Measurements from ENCODE around the gene GALNT2. TPM values are rescaled to one million over a fixed set of nuclear protein-coding genes. Genes with fewer than 3 reads are reported as not detected.
A peak's percentile ranks its signal among the peaks of the same experiment; 100 is the strongest.

Gene GALNT2
- total and polyA plus RNA-seq, 9 of the 15 experiments (the other 6 are each of a cell fraction or from before 2014, with no cell fraction given): 1.6 to 106 (median 51.9) TPM

DNA sequence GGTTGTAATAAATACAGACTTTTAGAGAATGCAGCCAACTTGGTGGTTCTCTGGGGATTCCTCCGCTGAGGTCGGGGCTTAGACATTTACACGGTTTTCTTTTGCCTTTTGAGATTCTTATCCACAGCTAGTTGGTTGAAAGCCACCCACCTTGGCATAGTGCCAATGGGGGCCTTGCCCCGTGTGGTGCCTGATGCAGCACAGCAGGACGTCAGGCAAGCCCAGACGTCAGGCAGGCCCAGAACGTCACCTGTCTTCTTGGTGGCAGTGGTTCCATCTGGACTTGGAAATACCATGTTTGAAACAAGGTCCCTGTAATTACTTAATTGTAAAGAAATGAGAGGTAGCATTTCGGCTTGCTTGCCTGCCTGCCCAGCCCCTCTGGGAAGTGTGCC is 78.5 kb downstream of the GALNT2 start:
- Histone ChIP-seq H3K4me2 (ENCODE audit: insufficient read depth, low read length) (peak overlapping the region; percentile 74), H3K27ac (ENCODE audit: extremely low read depth, low read depth, low read length) (peak overlapping the region; percentile 79), H3K4me1 (replicated peaks in 1 of 2; ENCODE audit: control insufficient read depth in 2 of 2, insufficient read depth in 2 of 2, low read length in 2 of 2) (peaks cover 84 to 93% of the 10 kb centered on the region in 2 experiments), H2AFZ (ENCODE audit: low read depth, low read length) (0 out of 2 replicates have a peak overlapping the region, but pooled peaks have one; percentile 36), H3K36me3 (ENCODE audit: control insufficient read depth, insufficient read depth, low read length) (peaks cover 3% of the 10 kb centered on the region; the same call in 1 of the 3 replicates), H4K20me1 (replicated peaks; ENCODE audit: control insufficient read depth, insufficient read depth, low read length) (no peaks in the 10 kb centered on the region; the same call in 1 of the 2 replicates), H3K79me2 (ENCODE audit: control insufficient read depth, insufficient read depth, low read length) (peaks cover 99% of the 10 kb centered on the region), H3K9me3 (replicated peaks; ENCODE audit: control insufficient read depth, insufficient read depth, low read depth, low read length) (no peaks in the 10 kb centered on the region), H3K9me1 (ENCODE audit: control insufficient read depth, insufficient read depth, low read length) (peaks cover 3% of the 10 kb centered on the region), H3K4me3 (peak overlapping the region; percentile 1; the same call in 1 of the 2 replicates), H3K9ac (ENCODE audit: insufficient read depth in 1 of 2, low read depth in 2 of 2, low read length in 2 of 2) (peak overlapping the region; percentile 40 to 84), H3K27me3 (ENCODE audit: control insufficient read depth in 2 of 2, insufficient read depth in 2 of 2, low read length in 2 of 2) (no peaks in the 10 kb centered on the region)
- FAIRE-seq (no peak), ATAC-seq (no peak), DNase-seq (ENCODE audit: extremely low read depth in 1 of 4, low spot score in 3 of 4) (no peak)
- POLR2A ChIA-PET: interaction anchor here (0.9 to 3.6 kb wide), 4 partner anchors 9 to 21 kb away, joined by 4 to 17 read pairs (median 8); no protein-coding TSS in a partner anchor
- CTCF ChIA-PET (ENCODE audit: low intra/inter-chr PET ratio): no interaction called here
- in situ Hi-C loops (cut with MboI): no loop called here
- 9% methylated on average over 8 of the region's 8 CpGs for WGBS (ENCODE audit: insufficient coverage, low coverage, missing lambda C conversion rate)
- intact Hi-C loops (cut with micrococcal nuclease): loop anchor here (2.0 to 5.0 kb wide), 3 partner anchors 19 to 78 kb away; partner anchors contain the start of gene GALNT2
- no TSS peak for BruUV-seq (replicated peaks)
- TF ChIP-seq RFX7 (CRISPR knock-in tag; IDR thresholded peaks at IDR 0.05): no peak
- no peak for TF ChIP-seq POLR2B (IDR thresholded peaks at IDR 0.05; ENCODE audit: low read depth, partially characterized antibody)
- TF ChIP-seq, protein P1, sequence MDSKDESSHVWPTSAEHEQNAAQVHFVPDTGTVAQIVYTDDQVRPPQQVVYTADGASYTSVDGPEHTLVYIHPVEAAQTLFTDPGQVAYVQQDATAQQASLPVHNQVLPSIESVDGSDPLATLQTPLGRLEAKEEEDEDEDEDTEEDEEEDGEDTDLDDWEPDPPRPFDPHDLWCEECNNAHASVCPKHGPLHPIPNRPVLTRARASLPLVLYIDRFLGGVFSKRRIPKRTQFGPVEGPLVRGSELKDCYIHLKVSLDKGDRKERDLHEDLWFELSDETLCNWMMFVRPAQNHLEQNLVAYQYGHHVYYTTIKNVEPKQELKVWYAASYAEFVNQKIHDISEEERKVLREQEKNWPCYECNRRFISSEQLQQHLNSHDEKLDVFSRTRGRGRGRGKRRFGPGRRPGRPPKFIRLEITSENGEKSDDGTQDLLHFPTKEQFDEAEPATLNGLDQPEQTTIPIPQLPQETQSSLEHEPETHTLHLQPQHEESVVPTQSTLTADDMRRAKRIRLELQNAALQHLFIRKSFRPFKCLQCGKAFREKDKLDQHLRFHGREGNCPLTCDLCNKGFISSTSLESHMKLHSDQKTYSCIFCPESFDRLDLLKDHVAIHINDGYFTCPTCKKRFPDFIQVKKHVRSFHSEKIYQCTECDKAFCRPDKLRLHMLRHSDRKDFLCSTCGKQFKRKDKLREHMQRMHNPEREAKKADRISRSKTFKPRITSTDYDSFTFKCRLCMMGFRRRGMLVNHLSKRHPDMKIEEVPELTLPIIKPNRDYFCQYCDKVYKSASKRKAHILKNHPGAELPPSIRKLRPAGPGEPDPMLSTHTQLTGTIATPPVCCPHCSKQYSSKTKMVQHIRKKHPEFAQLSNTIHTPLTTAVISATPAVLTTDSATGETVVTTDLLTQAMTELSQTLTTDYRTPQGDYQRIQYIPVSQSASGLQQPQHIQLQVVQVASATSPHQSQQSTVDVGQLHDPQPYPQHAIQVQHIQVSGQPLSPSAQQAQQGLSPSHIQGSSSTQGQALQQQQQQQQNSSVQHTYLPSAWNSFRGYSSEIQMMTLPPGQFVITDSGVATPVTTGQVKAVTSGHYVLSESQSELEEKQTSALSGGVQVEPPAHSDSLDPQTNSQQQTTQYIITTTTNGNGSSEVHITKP (IDR thresholded peaks at IDR 0.05; ENCODE audit: partially characterized antibody): peak; percentile 45
- no peak for TF ChIP-seq NBN (IDR thresholded peaks at IDR 0.05; ENCODE audit: low read depth)
- peak; percentile 34; the same call in 1 of the 2 replicates for TF ChIP-seq ZNF175 (CRISPR knock-in tag; IDR thresholded peaks at IDR 0.05; ENCODE audit: low read depth)
- TF ChIP-seq HDAC1 (IDR thresholded peaks at IDR 0.05): no peak
- TF ChIP-seq, protein P2, sequence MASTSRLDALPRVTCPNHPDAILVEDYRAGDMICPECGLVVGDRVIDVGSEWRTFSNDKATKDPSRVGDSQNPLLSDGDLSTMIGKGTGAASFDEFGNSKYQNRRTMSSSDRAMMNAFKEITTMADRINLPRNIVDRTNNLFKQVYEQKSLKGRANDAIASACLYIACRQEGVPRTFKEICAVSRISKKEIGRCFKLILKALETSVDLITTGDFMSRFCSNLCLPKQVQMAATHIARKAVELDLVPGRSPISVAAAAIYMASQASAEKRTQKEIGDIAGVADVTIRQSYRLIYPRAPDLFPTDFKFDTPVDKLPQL (IDR thresholded peaks at IDR 0.05; ENCODE audit: extremely low read depth, insufficient read length): no peak
- TF ChIP-seq, protein P3, sequence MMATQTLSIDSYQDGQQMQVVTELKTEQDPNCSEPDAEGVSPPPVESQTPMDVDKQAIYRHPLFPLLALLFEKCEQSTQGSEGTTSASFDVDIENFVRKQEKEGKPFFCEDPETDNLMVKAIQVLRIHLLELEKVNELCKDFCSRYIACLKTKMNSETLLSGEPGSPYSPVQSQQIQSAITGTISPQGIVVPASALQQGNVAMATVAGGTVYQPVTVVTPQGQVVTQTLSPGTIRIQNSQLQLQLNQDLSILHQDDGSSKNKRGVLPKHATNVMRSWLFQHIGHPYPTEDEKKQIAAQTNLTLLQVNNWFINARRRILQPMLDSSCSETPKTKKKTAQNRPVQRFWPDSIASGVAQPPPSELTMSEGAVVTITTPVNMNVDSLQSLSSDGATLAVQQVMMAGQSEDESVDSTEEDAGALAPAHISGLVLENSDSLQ (IDR thresholded peaks at IDR 0.05): no peak
- no peak for TF ChIP-seq ZNF124 (CRISPR knock-in tag; IDR thresholded peaks at IDR 0.05)
- no peak for TF ChIP-seq SRSF9 (IDR thresholded peaks at IDR 0.05; ENCODE audit: borderline replicate concordance, low read depth, low read length)
- no peak for TF ChIP-seq SPI1 (IDR thresholded peaks at IDR 0.05; ENCODE audit: borderline replicate concordance, low read depth, low read length)
- no peak for TF ChIP-seq CBX5 (IDR thresholded peaks at IDR 0.05; ENCODE audit: borderline replicate concordance, low read depth)
- TF ChIP-seq ZNF184 (CRISPR knock-in tag; IDR thresholded peaks at IDR 0.05): no peak

Data from K562 (cell line).